Measurements from ENCODE around the gene SRRM2.
A peak's percentile ranks its signal among the peaks of the same experiment; 100 is the strongest.
"Not testable (repeated sequence)": the region's sequence is repeated elsewhere in the genome, so short reads cannot be mapped to it uniquely, and the experiment has no call there.

The SRRM2 gene

DNA sequence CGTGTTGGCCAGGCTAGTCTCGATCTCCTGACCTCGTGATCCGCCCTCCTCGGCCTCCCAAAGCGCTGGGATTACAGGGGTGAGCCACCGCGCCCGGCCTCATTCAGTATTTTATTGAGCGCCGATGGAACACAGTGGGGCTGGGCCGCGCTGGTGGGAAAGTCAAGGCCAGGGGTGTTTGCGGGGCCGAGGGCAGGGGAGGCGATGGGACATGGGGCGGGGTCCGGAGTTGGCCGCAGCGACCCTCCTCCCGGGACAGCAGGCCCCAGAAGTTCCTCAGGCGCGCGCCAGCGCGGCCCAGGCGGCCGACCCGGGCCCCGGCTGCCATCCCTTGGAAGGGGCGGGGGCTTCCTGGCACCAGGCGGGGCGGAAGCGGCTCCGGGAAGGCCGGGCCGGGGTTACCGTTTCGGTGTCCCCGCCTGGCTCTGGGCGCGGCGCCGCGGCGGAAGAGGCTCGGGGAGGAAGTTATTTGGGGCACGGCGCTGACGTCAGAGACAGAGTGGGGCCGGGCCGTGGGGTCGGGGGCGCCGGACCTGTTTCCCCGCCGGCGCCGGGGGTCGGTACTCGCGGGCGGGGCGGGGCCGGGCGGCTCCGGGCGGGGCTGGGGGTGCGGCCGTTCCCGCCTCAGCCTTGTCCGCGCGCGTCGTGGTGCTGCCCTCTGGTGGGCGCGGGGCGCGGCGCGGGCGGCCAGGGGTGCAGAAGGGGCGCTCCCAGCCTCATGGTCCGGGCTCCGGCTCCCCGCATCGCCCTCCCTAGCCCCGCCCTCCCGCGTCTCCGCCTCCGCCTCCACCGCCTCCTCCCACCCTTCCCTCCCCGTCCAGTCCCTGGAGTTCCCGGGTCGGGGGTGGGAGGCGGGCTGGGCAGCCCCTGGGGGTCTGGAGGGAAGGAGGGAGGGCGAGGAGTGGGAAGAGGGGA is 31.5 kb upstream of the SRRM2 start:
- Mint-ChIP-seq H3K9me3 (no peaks in the 10 kb centered on the region), H3K27me3 (peaks cover 37% of the 10 kb centered on the region), H3K36me3 (no peaks in the 10 kb centered on the region), H3K4me3 (peak overlapping the region; percentile 76), H3K4me1 (peaks cover 5% of the 10 kb centered on the region), H3K27ac (peak overlapping the region; percentile 87)
- CTCF ChIA-PET: no interaction called here
- DNase-seq: peak; percentile 93

DNA sequence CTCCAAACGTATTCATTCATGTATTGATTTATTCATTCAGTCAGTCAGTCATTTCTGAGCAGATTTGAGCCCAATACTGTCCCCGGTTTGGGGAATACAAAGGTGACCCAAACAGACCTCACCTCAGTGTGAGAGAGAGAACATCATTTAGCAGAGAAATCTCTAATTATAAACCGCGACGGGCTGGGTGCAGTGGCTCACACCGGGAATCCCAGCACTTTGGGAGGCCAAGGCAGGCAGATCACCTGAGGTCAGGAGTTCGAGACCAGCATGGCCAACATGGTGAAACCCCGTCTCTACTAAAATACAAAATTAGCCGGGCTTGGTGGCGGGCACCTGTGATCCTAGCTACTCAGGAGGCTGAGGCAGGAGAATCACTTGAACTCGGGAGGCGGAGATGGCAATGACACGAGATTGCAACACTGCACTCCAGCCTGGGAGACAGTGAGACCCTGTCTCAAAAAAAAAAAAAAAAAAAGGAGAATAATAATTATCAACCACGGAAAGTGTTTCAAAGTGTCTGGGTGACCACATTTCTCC is 30.7 kb upstream of the SRRM2 start:
- H3K4me1 Mint-ChIP-seq, H3K9me3 Mint-ChIP-seq, CTCF ChIA-PET: not testable (repeated sequence)

DNA sequence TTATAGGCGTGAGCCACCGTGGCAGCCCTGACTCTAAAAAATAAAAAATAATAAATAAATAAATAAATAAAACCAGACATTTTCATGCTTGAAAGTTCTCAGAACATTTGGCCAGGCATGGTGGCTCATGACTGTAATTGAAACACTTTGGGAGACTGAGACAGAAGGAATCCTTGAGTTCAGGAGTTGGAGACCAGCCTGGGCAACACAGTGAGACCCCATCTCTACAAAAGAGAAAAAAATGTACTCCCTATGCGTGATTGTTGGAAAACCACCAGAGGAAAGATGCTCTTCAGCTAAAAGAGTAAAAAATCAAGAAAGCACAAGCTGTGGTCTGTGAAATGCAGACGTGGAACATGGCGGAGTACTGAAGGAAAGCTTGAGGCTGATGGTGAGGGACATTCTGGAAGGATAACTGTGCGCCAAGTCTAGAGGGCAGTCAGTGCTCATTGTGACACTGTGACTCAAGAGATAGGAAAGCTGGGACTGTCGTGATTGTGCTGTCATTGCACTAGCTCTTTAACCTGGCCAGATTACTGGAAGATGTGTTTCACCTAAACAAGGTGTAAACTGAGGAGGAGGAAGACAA is 28.3 kb upstream of the SRRM2 start:
- Mint-ChIP-seq H3K4me1 (peaks cover 2% of the 10 kb centered on the region), H3K4me3 (no peak overlapping the region), H3K27ac (no peak overlapping the region), H3K9me3 (no peaks in the 10 kb centered on the region), H3K27me3 (peaks cover 26% of the 10 kb centered on the region), H3K36me3 (no peaks in the 10 kb centered on the region)
- CTCF ChIA-PET: interaction anchor here (1.2 kb wide), 1 partner anchor 28 kb away, joined by 3 read pairs; no protein-coding TSS in a partner anchor
- no peak for DNase-seq

More for the DNA sequence above, 30.7 kb upstream of the SRRM2 start:
- Mint-ChIP-seq H3K27ac (peak overlapping the region; percentile 74), H3K27me3 (peaks cover 31% of the 10 kb centered on the region), H3K4me3 (peak overlapping the region; percentile 76)
- H3K36me3 Mint-ChIP-seq, DNase-seq: not testable (repeated sequence)

DNA sequence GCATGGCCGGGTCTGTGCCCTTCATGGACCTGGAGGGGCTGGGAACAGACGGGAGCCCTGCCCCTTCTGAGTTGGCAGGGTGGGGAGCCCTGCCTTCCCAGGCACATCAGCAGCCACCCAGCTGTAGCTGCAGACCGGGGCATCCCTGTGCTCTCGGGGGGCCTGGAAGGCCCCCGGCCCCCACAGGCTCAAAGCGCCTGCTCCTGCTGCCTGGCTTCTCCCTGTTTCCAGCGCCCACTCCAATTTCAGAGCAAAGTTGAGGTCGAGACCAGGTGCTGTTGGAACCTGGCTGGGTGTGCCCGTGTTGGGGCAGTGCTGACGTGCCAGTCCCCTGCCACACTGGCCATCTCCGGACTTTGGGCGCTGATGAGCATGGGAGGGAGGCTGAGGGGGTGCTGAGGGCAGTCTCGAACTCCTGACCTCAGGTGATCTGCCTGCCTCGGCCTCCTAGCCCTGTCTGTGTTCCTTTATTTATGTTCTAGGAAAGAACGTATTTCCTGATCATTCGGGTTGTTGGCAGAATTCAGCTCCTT is 27.6 kb upstream of the SRRM2 start:
- Mint-ChIP-seq H3K4me3 (no peak overlapping the region), H3K36me3 (no peaks in the 10 kb centered on the region), H3K9me3 (no peaks in the 10 kb centered on the region), H3K4me1 (peaks cover 2% of the 10 kb centered on the region), H3K27ac (no peak overlapping the region), H3K27me3 (peaks cover 26% of the 10 kb centered on the region)
- CTCF ChIA-PET: no interaction called here
- no peak for DNase-seq

DNA sequence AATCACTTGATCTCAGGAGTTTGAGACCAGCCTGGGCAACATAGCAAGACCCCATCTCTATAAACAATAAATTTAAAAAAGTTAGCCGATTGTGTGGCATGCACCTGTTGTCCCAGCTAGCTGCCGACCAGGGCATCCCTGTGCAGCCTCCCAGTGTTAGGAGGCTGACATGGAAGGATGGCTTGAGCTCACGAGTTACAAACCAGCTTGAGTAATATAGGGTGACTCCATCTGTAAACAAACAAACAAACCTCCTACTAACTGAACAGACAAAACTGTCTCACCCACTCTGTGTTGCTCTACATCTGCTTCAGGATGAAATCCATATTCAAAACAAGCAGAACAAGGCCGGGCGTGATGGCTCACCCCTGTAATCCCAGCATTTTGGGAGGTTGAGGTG is 25.5 kb upstream of the SRRM2 start:
- CTCF ChIA-PET: no interaction called here
- Mint-ChIP-seq H3K9me3 (no peaks in the 10 kb centered on the region), H3K36me3 (no peaks in the 10 kb centered on the region), H3K27me3 (peaks cover 31% of the 10 kb centered on the region), H3K4me1 (peaks cover 2% of the 10 kb centered on the region), H3K4me3 (no peak overlapping the region), H3K27ac (no peak overlapping the region)
- DNase-seq: no peak

DNA sequence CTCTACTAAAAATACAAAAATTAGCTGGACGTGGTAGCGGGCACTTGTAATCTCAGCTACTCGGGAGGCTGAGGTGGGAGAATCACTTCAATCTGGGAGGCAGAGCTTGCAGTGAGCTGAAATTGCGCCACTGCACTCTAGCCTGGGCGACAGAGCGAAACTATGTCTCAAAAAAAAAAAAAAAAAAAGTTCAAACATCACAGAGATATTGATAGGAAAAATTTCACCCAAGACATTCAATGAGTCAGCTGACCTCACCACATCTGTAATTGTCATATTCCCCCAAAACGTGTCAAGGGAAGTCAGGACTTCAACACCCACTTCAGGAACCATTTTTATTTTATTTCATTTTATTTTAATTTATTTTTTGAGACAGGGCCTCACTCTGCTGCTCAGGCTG is 24.4 kb upstream of the SRRM2 start:
- H3K9me3 Mint-ChIP-seq: no peaks in the 10 kb centered on the region
- CTCF ChIA-PET: no interaction called here
- H3K4me1 Mint-ChIP-seq: no peaks in the 10 kb centered on the region
- no peak for DNase-seq
- H3K27ac Mint-ChIP-seq: no peak overlapping the region
- no peaks in the 10 kb centered on the region for H3K36me3 Mint-ChIP-seq
- H3K27me3 Mint-ChIP-seq: peaks cover 34% of the 10 kb centered on the region
- H3K4me3 Mint-ChIP-seq: no peak overlapping the region

DNA sequence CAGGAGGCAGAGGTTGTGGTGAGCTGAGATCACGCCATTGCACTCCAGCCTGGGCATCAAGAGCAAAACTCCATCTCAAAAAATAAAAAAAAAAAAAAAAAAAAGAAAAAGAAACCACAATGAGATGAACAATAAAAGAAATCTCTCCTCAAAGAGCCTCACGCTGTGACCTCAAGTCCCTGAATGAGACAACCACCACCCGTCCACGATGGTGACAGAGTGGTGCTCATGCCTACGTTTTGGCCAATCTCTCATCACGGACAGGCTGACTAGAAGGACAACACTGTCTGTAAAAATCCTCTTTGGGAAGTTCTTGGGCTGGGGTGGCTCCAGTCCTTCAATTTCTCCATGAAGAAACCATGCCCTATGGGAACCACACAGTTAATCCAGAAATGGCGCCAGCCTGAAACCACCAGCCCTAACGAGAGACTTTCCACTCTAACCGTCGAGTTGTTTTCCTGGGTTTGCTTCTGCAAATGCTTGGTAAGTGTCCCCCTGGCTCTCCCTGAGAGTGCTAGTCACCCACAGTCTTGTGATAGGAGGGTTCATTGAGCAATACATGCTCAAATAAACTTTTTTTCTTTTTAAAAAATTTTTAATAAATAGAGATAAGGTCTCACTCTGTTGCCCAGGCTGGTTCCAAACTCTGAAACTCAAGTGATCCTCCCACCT is 17.5 kb upstream of the SRRM2 start:
- no peaks in the 10 kb centered on the region for H3K9me3 Mint-ChIP-seq
- H3K36me3 Mint-ChIP-seq: no peaks in the 10 kb centered on the region
- H3K27me3 Mint-ChIP-seq: peaks cover 26% of the 10 kb centered on the region
- peaks cover 7% of the 10 kb centered on the region for H3K4me1 Mint-ChIP-seq
- DNase-seq: no peak
- H3K4me3 Mint-ChIP-seq: no peak overlapping the region
- no peak overlapping the region for H3K27ac Mint-ChIP-seq
- CTCF ChIA-PET: no interaction called here

DNA sequence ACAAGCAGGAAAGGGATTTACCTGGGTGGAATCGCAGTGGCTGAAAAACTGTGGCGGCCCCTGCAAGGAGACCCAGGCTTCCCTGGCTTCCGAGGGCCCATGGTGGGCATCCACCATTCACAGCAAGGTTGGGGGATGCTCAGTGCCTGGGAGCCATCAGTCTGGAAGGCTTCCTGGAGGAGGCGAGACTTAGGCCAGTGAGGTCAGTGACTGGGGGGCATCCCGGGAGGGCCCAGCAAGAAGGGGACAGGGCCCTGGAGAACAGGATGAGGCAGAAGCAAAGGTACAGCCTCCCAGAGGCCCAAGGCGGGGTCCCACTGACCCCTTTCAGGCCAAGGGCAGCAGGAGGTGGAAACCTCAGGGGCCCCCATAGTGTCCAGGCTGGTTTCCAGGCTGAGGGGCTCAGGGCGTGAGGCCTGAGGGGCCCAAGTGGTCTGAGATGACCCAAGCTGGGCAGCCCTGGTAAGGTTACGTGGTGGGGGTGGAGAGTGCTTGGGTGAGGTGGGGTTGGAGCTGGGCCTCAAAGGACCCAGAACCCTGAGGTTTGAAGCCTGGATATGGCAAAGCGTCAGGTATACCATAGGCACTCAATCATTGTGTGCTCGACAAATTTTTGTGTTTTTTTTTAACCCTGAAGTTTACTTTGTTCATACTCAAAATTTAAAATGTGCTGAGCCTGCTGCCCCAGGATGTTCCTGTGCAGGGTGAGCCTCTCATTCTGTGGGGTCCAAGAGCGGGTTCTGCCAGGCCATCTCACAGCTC is 15.8 kb upstream of the SRRM2 start:
- no peak for DNase-seq
- Mint-ChIP-seq H3K9me3 (no peaks in the 10 kb centered on the region), H3K4me3 (no peak overlapping the region), H3K36me3 (no peaks in the 10 kb centered on the region), H3K27ac (no peak overlapping the region), H3K4me1 (peaks cover 11% of the 10 kb centered on the region), H3K27me3 (peaks cover 28% of the 10 kb centered on the region)
- CTCF ChIA-PET: no interaction called here

DNA sequence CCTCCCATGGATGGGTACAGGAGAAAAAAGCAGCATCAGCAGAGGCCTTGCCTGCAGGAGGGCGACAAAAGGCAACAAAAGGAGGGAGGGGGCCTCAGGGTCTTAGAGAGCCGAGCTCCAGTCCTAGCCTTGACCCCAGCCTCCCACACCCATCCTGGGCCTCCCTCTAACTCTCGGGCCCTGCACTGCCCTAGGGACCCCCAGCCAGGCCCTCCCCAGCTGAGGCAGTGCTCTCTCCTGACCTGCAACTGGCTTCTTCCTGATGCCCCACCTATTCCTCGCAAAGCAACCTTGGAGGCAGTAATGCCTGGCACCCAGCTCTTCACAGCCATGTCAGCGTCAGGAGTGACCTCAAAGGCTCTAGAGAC is 15.2 kb upstream of the SRRM2 start:
- CTCF ChIA-PET: no interaction called here
- peaks cover 11% of the 10 kb centered on the region for H3K4me1 Mint-ChIP-seq
- H3K36me3 Mint-ChIP-seq: no peaks in the 10 kb centered on the region
- no peak overlapping the region for H3K4me3 Mint-ChIP-seq
- no peaks in the 10 kb centered on the region for H3K9me3 Mint-ChIP-seq
- no peak for DNase-seq
- H3K27me3 Mint-ChIP-seq: peaks cover 26% of the 10 kb centered on the region
- no peak overlapping the region for H3K27ac Mint-ChIP-seq

DNA sequence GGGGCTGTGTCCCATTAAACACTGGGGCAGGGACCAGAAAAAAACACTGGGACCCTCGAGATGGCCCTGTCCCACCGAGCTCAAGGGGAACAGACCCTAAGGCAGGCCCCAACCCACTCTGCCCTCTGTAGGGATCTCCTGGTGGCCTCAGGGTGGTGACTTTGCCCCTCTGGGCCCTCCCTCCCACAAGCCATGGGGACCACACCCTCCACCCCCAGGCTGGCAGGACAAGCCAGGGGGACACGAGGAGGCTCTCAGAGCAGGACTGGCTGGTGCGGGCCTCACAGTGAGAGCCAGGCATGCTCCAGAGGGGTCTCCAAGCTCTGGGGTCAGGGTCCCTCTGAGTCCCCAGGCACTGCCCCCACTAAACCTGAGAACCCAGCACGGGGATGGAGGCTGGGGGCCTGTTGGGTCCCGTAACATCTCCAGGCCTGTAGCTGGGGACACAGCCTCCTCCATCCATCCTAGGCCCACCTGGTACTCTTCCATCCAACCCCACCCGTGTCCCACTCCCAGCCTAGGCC is 14.5 kb upstream of the SRRM2 start:
- H3K4me3 Mint-ChIP-seq: no peak overlapping the region

DNA sequence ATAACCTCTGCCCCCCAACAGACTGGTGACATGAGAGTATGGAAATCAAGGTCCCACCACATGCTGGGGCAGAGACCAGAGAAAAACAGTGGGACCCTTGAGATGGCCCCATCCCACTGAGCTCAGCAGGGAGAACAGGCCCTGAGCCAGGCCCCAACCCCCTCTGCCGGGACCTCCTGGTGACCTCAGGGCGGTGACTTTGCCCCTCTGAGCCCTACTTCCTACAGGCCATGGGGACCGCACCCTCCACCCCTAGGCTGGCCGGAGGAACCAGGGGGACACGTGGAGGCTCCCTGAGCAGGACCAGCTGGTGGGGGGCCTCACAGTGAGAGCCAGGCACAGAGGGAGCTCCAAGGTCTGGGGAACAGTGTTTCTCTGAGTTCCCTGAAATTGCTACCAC is 13.8 kb upstream of the SRRM2 start:
- no peak for DNase-seq
- CTCF ChIA-PET: no interaction called here
- Mint-ChIP-seq H3K27me3 (peaks cover 24% of the 10 kb centered on the region), H3K27ac (no peak overlapping the region), H3K9me3 (no peaks in the 10 kb centered on the region), H3K36me3 (no peaks in the 10 kb centered on the region), H3K4me1 (peaks cover 11% of the 10 kb centered on the region), H3K4me3 (no peak overlapping the region)

More for the DNA sequence above, 14.5 kb upstream of the SRRM2 start:
- H3K4me1 Mint-ChIP-seq: peaks cover 11% of the 10 kb centered on the region
- CTCF ChIA-PET: no interaction called here
- H3K27ac Mint-ChIP-seq: no peak overlapping the region
- no peaks in the 10 kb centered on the region for H3K36me3 Mint-ChIP-seq
- peaks cover 24% of the 10 kb centered on the region for H3K27me3 Mint-ChIP-seq
- no peak for DNase-seq
- no peaks in the 10 kb centered on the region for H3K9me3 Mint-ChIP-seq

DNA sequence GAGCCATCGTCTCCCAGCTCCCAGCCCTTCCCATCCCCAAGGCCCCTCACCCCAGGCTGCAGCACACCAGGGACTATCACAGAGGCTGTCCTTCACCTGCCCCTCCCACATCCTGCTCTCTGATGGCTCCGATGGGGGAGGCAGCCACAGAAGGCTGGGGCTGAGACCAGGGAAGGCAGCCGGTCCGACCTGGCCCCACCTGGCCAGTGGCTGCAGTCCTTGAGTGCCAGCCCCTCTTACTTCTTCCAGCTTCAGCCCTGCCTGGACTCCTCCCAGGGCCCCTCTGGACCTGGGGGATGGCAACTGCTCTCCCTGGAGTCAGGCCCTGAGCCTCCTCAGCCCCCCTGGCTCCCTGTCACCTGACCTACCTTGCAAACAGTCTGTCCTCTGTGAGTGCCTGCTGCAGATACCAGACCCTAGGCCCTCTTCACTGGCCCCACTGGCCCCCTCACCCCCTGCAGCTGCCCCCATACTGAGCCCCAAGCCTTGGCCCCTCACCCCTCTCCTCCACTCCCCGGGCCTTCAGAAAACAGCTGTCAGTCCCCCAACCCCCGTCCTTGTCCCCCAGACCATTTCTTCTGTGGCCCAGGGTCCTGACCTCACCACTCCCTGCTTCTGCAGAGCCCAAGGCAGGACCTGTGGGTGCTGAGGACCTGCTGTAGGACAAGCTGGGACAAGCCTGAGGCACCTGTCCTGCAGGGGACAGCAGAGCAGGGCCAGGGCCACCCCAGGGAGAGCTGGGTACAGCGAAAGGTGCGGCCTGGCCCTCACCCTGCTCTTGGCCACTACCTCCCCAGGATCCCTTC is 12.6 kb upstream of the SRRM2 start:
- DNase-seq: no peak
- H3K4me1 Mint-ChIP-seq: peaks cover 11% of the 10 kb centered on the region
- H3K36me3 Mint-ChIP-seq: no peaks in the 10 kb centered on the region
- no peaks in the 10 kb centered on the region for H3K9me3 Mint-ChIP-seq
- no peak overlapping the region for H3K4me3 Mint-ChIP-seq
- peak overlapping the region; percentile 24 for H3K27ac Mint-ChIP-seq
- CTCF ChIA-PET: no interaction called here
- peaks cover 33% of the 10 kb centered on the region for H3K27me3 Mint-ChIP-seq

DNA sequence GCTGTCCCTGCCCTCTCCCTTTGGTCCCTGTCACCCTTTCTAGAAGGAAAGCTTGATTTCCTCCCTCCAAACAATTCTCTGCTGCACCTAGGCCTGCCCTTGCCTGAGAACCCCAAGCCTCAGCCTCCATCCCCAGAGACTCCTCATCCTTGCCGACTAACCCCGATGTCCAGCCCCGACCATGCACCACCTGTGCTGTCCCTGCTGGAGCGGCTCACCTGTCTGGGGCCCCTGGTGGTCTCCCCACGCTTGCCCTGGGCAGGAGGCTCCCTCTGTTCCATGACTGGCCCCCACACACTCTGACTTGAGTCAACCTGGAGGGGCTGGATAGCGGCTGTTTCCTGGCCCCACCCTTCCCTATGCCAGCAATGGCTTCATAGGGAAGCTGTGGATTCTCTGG is 12.0 kb upstream of the SRRM2 start:
- Mint-ChIP-seq H3K36me3 (no peaks in the 10 kb centered on the region), H3K4me1 (peaks cover 11% of the 10 kb centered on the region), H3K27me3 (peaks cover 35% of the 10 kb centered on the region), H3K4me3 (no peak overlapping the region), H3K9me3 (no peaks in the 10 kb centered on the region), H3K27ac (no peak overlapping the region)
- CTCF ChIA-PET: interaction anchor here (0.7 kb wide), 1 partner anchor 230 kb away, joined by 3 read pairs; no protein-coding TSS in a partner anchor
- no peak for DNase-seq

All from activated naive CD4-positive, alpha-beta T cell treated with anti-CD3 and anti-CD28 coated beads, Interleukin-2, amount 10 ng/mL, durations not matched to agents 7 days and 5 days (primary cell).